ENCODE measurements around the gene DLEC1.
"Not testable (repeated sequence)": the region's sequence is repeated elsewhere in the genome, so short reads cannot be mapped to it uniquely, and the experiment has no call there.

DLEC1 gene

GRCh38 chr3:38018296-38019266 lies 20.4 kb upstream of the DLEC1 start:
- no peak for DNase-seq (ENCODE audit: low spot score)

GRCh38 chr3:38019658-38020341 lies 19.2 kb upstream of the DLEC1 start:
- DNase-seq (ENCODE audit: low spot score): no peak

GRCh38 chr3:38020342-38020726 lies 18.7 kb upstream of the DLEC1 start:
- DNase-seq (ENCODE audit: low spot score): no peak

- DNase-seq (ENCODE audit: low spot score): no peak
These were observed 17.8 kb upstream of the DLEC1 start for GRCh38 chr3:38021196-38021595.

- DNase-seq (ENCODE audit: low spot score): no peak
These were observed 16.7 kb upstream of the DLEC1 start for GRCh38 chr3:38022301-38022700.

GRCh38 chr3:38022896-38023709 lies 15.9 kb upstream of the DLEC1 start:
- DNase-seq (ENCODE audit: low spot score): no peak

- no peak for DNase-seq (ENCODE audit: low spot score)
These were observed 12.2 kb upstream of the DLEC1 start for GRCh38 chr3:38026856-38027255.

GRCh38 chr3:38027466-38028465 lies 11.2 kb upstream of the DLEC1 start:
- no peak for DNase-seq (ENCODE audit: low spot score)

- DNase-seq (ENCODE audit: low spot score): no peak
These were observed 10.2 kb upstream of the DLEC1 start for GRCh38 chr3:38028621-38029361.

GRCh38 chr3:38029400-38030125 lies 9.4 kb upstream of the DLEC1 start, which contains the start of gene PLCD1:
TSS of gene PLCD1 (minus strand) at chr3:38029642. CDS start at chr3:38029539, 103 bp downstream.
- DNase-seq (ENCODE audit: low spot score): no peak

GRCh38 chr3:38030126-38031021 lies 8.6 kb upstream of the DLEC1 start:
- DNase-seq (ENCODE audit: low spot score): no peak

GRCh38 chr3:38031022-38031994 lies 7.7 kb upstream of the DLEC1 start:
- no peak for DNase-seq (ENCODE audit: low spot score)

GRCh38 chr3:38032328-38032865 lies 6.6 kb upstream of the DLEC1 start:
- DNase-seq (ENCODE audit: low spot score): no peak

GRCh38 chr3:38033586-38033985 lies 5.4 kb upstream of the DLEC1 start:
- DNase-seq (ENCODE audit: low spot score): not testable (repeated sequence)

- not testable (repeated sequence) for DNase-seq (ENCODE audit: low spot score)
These were observed 4.7 kb upstream of the DLEC1 start for GRCh38 chr3:38034335-38034734.

GRCh38 chr3:38036286-38036685 lies 2.7 kb upstream of the DLEC1 start:
- DNase-seq (ENCODE audit: low spot score): no peak

GRCh38 chr3:38036906-38037305 lies 2.1 kb upstream of the DLEC1 start:
- DNase-seq (ENCODE audit: low spot score): no peak
